ENCODE measurements around the gene POU2AF3.

POU2AF3 gene

GRCh38 chr11:111352935-111353710, 54.8 kb downstream of the POU2AF3 start:
- TF ChIP-seq TCF12 (IDR thresholded peaks at IDR 0.05; ENCODE audit: low read depth), result no peak
- TF ChIP-seq TEAD4 (IDR thresholded peaks at IDR 0.05), result no peak
- TF ChIP-seq USF1 (IDR thresholded peaks at IDR 0.05), result no peak
- TF ChIP-seq REST (IDR thresholded peaks at IDR 0.05; ENCODE audit: low read depth), result no peak
- no peak for TF ChIP-seq CREB1 (IDR thresholded peaks at IDR 0.05; ENCODE audit: low read depth)
- TF ChIP-seq ZBTB7A (IDR thresholded peaks at IDR 0.05; ENCODE audit: low read depth), result no peak
- TF ChIP-seq EGR1 (IDR thresholded peaks at IDR 0.05), result no peak
- TF ChIP-seq RAD21 (IDR thresholded peaks at IDR 0.05; ENCODE audit: low read depth), result no peak
- TF ChIP-seq YY1 (IDR thresholded peaks at IDR 0.05; ENCODE audit: low read depth), result no peak
- TF ChIP-seq FOXM1 (IDR thresholded peaks at IDR 0.05; ENCODE audit: borderline replicate concordance, low read depth), result no peak

- TF ChIP-seq NFIC (IDR thresholded peaks at IDR 0.05) (no peak), TEAD4 (IDR thresholded peaks at IDR 0.05) (no peak), CREB1 (IDR thresholded peaks at IDR 0.05; ENCODE audit: low read depth) (no peak), EP300 (IDR thresholded peaks at IDR 0.05; ENCODE audit: borderline replicate concordance) (no peak), TCF12 (IDR thresholded peaks at IDR 0.05; ENCODE audit: low read depth) (no peak), TAF1 (IDR thresholded peaks at IDR 0.05; ENCODE audit: low read depth) (no peak), MAX (IDR thresholded peaks at IDR 0.05) (no peak), ZBTB7A (IDR thresholded peaks at IDR 0.05; ENCODE audit: low read depth) (no peak), USF1 (IDR thresholded peaks at IDR 0.05) (no peak), YY1 (IDR thresholded peaks at IDR 0.05; ENCODE audit: low read depth) (no peak), CEBPB (IDR thresholded peaks at IDR 0.05) (no peak), FOXM1 (IDR thresholded peaks at IDR 0.05; ENCODE audit: borderline replicate concordance, low read depth) (no peak)
Measured at GRCh38 chr11:111353776-111354600, 55.6 kb downstream of the POU2AF3 start.

- TF ChIP-seq TCF12 (IDR thresholded peaks at IDR 0.05; ENCODE audit: low read depth) (no peak), USF1 (IDR thresholded peaks at IDR 0.05) (no peak), MAX (IDR thresholded peaks at IDR 0.05) (no peak), TAF1 (IDR thresholded peaks at IDR 0.05; ENCODE audit: low read depth) (no peak), NFIC (IDR thresholded peaks at IDR 0.05) (no peak), TEAD4 (IDR thresholded peaks at IDR 0.05) (no peak), CEBPB (IDR thresholded peaks at IDR 0.05) (no peak), EP300 (IDR thresholded peaks at IDR 0.05; ENCODE audit: borderline replicate concordance) (no peak), YY1 (IDR thresholded peaks at IDR 0.05; ENCODE audit: low read depth) (no peak)
Measured at GRCh38 chr11:111354601-111354891, 56.2 kb downstream of the POU2AF3 start.

GRCh38 chr11:111355101-111355500, 56.8 kb downstream of the POU2AF3 start:
- no peak for TF ChIP-seq TEAD4 (IDR thresholded peaks at IDR 0.05)
- no peak for TF ChIP-seq CREB1 (IDR thresholded peaks at IDR 0.05; ENCODE audit: low read depth)
- no peak for TF ChIP-seq TCF12 (IDR thresholded peaks at IDR 0.05; ENCODE audit: low read depth)
- TF ChIP-seq TAF1 (IDR thresholded peaks at IDR 0.05; ENCODE audit: low read depth), result no peak
- TF ChIP-seq NFIC (IDR thresholded peaks at IDR 0.05), result no peak
- TF ChIP-seq EGR1 (IDR thresholded peaks at IDR 0.05), result no peak
- TF ChIP-seq RAD21 (IDR thresholded peaks at IDR 0.05; ENCODE audit: low read depth), result no peak
- TF ChIP-seq MAX (IDR thresholded peaks at IDR 0.05), result no peak
- TF ChIP-seq USF1 (IDR thresholded peaks at IDR 0.05), result no peak
- TF ChIP-seq CEBPB (IDR thresholded peaks at IDR 0.05), result no peak

GRCh38 chr11:111355956-111356659, 57.8 kb downstream of the POU2AF3 start:
- no peak for TF ChIP-seq YY1 (IDR thresholded peaks at IDR 0.05; ENCODE audit: low read depth)
- no peak for TF ChIP-seq FOXM1 (IDR thresholded peaks at IDR 0.05; ENCODE audit: borderline replicate concordance, low read depth)
- TF ChIP-seq RAD21 (IDR thresholded peaks at IDR 0.05; ENCODE audit: low read depth), result no peak
- no peak for TF ChIP-seq USF1 (IDR thresholded peaks at IDR 0.05)
- no peak for TF ChIP-seq CEBPB (IDR thresholded peaks at IDR 0.05)
- no peak for TF ChIP-seq EP300 (IDR thresholded peaks at IDR 0.05; ENCODE audit: borderline replicate concordance)
- no peak for TF ChIP-seq NFIC (IDR thresholded peaks at IDR 0.05)
- TF ChIP-seq REST (IDR thresholded peaks at IDR 0.05; ENCODE audit: low read depth), result no peak

Measured in Ishikawa (cell line).